Parathyroid adenoma (tissue), 2 donors: ENCODE results near the gene PRPF19.

ENCODE experiments used
- H2AFZ ChIP-seq: fragments of 300-600 bp; sonication (generic); one replicate; pipeline ENCODE4 v1.7.0; 2017; ENCODE audit warnings: antibody characterized with exemption, mild to moderate bottlenecking
- H3K27ac ChIP-seq: fragments of 300-600 bp; sonication (generic); one replicate; pipeline ENCODE4 v1.7.0; 2017
- H3K27me3 ChIP-seq: fragments of 300-600 bp; sonication (generic); one replicate; pipeline ENCODE4 v1.7.0; 2017; ENCODE audit warnings: low read length; ENCODE audit not compliant: control insufficient read depth, insufficient read depth
- H3K36me3 ChIP-seq: fragments of 300-600 bp; sonication (generic); one replicate; pipeline ENCODE4 v1.7.0; 2017; ENCODE audit warnings: low read length; ENCODE audit not compliant: control insufficient read depth, insufficient read depth
- H3K4me1 ChIP-seq: fragments of 300-600 bp; sonication (generic); one replicate; pipeline ENCODE4 v1.7.0; 2017; ENCODE audit warnings: control low read depth
- H3K4me2 ChIP-seq: fragments of 300-600 bp; sonication (generic); one replicate; pipeline ENCODE4 v1.7.0; 2017; ENCODE audit warnings: low read length
- H3K4me3 ChIP-seq: fragments of 300-600 bp; sonication (generic); one replicate; pipeline ENCODE4 v1.7.0; 2017; ENCODE audit warnings: low read depth, low read length
- H3K79me2 ChIP-seq: fragments of 300-600 bp; sonication (generic); one replicate; pipeline ENCODE4 v1.7.0; 2017; ENCODE audit warnings: control low read depth
- H3K9ac ChIP-seq: fragments of 300-600 bp; sonication (generic); one replicate; pipeline ENCODE4 v1.7.0; 2017; ENCODE audit warnings: mild to moderate bottlenecking
- H3K9me3 ChIP-seq: fragments of 300-600 bp; sonication (generic); one replicate; pipeline ENCODE4 v1.7.0; 2017; ENCODE audit warnings: low read length; ENCODE audit not compliant: control insufficient read depth
- TF ChIP-seq, protein P1 (sequence below): fragments of 300-600 bp; sonication (generic); IDR thresholded peaks from one replicate; pipeline ENCODE4 v1.7.0; 2017; ENCODE audit warnings: antibody characterized with exemption, mild to moderate bottlenecking
- donor health status: primary hyperparathyroidism.

Gene PRPF19

DNA sequence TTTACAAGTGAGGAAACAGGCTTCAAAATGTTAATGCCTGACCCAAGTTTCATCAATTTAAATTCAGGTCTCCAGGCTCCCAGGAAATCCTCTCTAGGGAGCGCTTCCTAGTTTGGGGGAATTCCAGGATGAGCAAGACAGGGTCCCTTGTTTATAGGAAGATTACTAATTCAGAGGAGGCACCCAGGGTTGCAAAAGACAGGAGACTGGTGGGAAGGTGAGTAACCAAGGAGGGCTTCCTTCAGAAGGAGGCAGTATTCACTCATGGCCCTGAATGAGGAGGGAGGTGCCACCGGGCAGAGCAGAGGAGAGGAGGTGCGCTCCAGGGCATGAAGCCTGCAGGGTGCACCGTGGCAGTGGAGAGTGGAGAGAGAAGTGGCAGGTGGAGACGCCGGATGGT is 19.5 kb upstream of the PRPF19 start:
- Histone ChIP-seq H3K36me3 (no peaks in the 10 kb centered on the region), H3K9me3 (no peaks in the 10 kb centered on the region), H3K27me3 (no peaks in the 10 kb centered on the region), H3K79me2 (no peaks in the 10 kb centered on the region), H2AFZ (no peak overlapping the region), H3K4me1 (no peaks in the 10 kb centered on the region), H3K27ac (no peak overlapping the region), H3K9ac (no peak overlapping the region), H3K4me2 (no peak overlapping the region), H3K4me3 (no peak overlapping the region)
- TF ChIP-seq, protein P1, sequence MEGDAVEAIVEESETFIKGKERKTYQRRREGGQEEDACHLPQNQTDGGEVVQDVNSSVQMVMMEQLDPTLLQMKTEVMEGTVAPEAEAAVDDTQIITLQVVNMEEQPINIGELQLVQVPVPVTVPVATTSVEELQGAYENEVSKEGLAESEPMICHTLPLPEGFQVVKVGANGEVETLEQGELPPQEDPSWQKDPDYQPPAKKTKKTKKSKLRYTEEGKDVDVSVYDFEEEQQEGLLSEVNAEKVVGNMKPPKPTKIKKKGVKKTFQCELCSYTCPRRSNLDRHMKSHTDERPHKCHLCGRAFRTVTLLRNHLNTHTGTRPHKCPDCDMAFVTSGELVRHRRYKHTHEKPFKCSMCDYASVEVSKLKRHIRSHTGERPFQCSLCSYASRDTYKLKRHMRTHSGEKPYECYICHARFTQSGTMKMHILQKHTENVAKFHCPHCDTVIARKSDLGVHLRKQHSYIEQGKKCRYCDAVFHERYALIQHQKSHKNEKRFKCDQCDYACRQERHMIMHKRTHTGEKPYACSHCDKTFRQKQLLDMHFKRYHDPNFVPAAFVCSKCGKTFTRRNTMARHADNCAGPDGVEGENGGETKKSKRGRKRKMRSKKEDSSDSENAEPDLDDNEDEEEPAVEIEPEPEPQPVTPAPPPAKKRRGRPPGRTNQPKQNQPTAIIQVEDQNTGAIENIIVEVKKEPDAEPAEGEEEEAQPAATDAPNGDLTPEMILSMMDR = no peak

DNA sequence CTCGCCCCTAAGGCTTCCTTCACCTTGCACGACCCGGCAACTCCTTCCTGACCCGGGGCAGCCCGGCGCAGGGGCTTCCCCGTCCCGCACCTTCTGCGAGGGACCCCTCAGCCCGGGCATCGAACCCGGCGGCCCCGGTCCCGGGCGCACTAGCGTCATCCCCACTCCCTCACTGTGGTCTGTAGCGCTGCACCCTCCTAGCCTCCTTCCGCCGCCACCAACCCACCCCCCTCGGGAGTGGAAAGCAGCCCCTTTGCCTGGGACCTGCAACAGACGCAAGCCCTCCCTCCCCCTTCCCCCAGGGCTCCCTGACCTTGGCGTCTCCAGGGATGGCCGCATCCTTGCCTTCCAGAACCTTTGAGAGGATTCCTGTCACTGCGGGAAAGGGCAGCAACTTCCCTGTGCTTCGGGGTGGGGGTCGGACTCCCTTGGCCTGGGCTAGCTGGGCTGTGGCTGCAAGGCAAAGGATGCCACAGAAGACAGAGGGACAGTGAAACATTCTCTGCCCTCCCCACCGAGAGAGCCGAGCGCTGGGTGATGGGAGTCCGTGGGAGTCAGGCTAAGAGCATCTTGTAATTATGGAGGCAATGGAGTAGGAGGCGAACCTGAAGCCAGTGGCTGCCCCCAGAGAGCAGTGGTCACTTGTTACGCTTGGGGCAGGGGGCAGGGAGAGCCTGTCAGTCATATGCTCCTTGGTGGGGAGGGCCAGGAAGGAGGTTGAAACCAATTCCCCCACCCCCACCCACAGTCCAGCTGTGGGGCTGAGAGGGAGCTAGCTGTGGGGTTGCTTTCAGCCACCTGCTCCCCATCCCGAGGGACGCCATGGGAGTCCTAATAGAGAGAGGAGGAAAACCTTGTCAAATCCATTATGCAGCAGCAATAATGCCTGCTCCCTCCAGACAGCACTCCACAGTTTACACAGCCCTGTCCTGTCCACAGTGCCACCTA is 18.8 kb upstream of the PRPF19 start:
- TF ChIP-seq, protein P1 = no peak
- peak overlapping the region; percentile 55 for H3K4me3 ChIP-seq
- no peaks in the 10 kb centered on the region for H3K36me3 ChIP-seq
- H3K79me2 ChIP-seq = no peaks in the 10 kb centered on the region
- no peaks in the 10 kb centered on the region for H3K27me3 ChIP-seq
- H3K9me3 ChIP-seq = no peaks in the 10 kb centered on the region
- no peak overlapping the region for H3K9ac ChIP-seq
- peak overlapping the region; percentile 66 for H2AFZ ChIP-seq
- peak overlapping the region; percentile 67 for H3K4me2 ChIP-seq
- no peaks in the 10 kb centered on the region for H3K4me1 ChIP-seq
- H3K27ac ChIP-seq = no peak overlapping the region

DNA sequence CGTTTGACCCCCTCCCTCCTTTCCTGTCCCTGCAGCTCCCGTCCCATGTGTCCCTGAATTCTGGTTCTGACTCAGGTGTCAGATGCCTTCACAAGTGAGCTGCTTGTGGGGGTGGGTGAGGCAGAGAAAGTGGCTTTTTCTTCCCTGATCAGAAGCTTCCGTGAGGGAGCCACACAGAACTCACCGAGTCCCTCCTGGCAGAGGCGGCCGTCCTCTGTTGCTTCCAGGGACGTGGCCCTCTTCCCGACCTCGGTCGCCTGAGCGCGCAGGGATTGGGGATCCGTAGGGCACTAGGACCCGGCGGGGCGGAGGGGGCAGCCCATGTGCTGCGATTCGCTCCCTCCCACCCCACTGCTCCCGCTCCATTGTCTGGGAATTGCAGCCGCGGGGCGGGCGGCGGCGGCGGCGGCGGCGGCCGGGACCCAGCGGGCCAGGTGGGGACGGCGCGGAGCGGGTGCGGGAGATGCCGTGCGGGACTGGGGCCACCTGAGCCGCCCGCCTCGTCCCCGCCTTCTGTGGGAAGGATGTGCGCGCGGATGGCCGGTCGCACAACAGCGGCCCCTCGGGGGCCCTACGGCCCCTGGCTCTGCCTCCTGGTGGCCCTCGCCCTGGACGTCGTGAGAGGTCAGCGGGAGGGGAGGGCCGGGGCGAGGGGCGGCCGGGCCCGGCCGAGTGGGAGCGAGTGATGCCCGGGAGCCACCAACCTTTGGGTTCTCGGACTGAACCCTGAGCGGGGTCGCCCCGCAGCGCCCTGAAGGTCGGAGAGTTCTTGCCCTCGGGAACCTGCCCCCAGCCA is 17.9 kb upstream of the PRPF19 start, which contains the start of gene TMEM132A:
Gene TMEM132A (plus strand): TSS at position 351 of the 796 bp plus-strand sequence. CDS start 174 bp downstream, at position 525.
- Histone ChIP-seq H3K9me3 (no peaks in the 10 kb centered on the region), H3K27ac (no peak within 1 kb of the TSS), H3K9ac (no peak within 1 kb of the TSS), H3K4me1 (no peaks in the 10 kb centered on the region), H3K27me3 (no peaks in the 10 kb centered on the region), H3K36me3 (no peaks in the 10 kb centered on the region), H3K4me2 (peak within 1 kb of the TSS; percentile 67), H3K79me2 (no peaks in the 10 kb centered on the region), H3K4me3 (peak within 1 kb of the TSS; percentile 55), H2AFZ (peak within 1 kb of the TSS; percentile 66)
- TF ChIP-seq, protein P1 = no peak

DNA sequence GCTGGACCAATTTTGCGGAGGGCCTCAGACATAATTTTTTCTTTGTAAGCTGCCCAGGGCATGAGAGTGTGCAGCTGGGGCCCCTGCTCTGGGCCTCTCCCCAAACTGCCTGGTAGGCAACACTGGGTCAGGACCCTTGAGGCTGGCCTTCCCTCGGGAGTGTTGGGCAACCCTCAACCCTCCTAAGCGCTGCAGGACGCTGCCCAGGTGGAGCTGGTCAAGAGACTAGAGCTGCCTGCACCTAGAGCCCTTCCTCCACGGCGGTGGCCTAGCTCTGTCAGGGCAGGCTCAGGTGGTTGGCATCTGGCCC is 17.4 kb upstream of the PRPF19 start:
- Histone ChIP-seq H3K9me3 (no peaks in the 10 kb centered on the region), H3K27ac (no peak overlapping the region), H3K36me3 (no peaks in the 10 kb centered on the region), H3K27me3 (no peaks in the 10 kb centered on the region), H3K4me3 (no peak overlapping the region), H3K4me1 (no peaks in the 10 kb centered on the region), H3K79me2 (no peaks in the 10 kb centered on the region), H3K4me2 (peak overlapping the region; percentile 67), H3K9ac (no peak overlapping the region), H2AFZ (no peak overlapping the region)
- TF ChIP-seq, protein P1 = no peak
